AG04450 (cell line): Measurements from ENCODE around the gene SORCS2. TPM values are rescaled to one million over a fixed set of nuclear protein-coding genes. Genes with fewer than 3 reads are reported as not detected.

Experiments used
- CTCF ChIA-PET: fragments of 300-600, 350-600 bp; formaldehyde crosslinking; extraction: SDS; loops from one replicate; lab custom pipeline; 2022; ENCODE audit warnings: antibody characterized with exemption, inconsistent platforms; lab: Charles Lee
- POLR2A ChIA-PET: fragments of 350-600 bp; formaldehyde crosslinking; extraction: SDS; loops from one replicate; lab custom pipeline; 2021; ENCODE audit warnings: antibody characterized with exemption, inconsistent platforms; lab: Yijun Ruan, JAX
- DNase-seq: peaks from one replicate; pipeline ENCODE4 v3.0.0-alpha.2; 2011; ENCODE audit warnings: low read depth, low spot score
- H3K27ac ChIP-seq: one replicate; pipeline ENCODE4 v1.5.1; 2012; ENCODE audit warnings: low read depth, low read length, control low read depth
- H3K27me3 ChIP-seq: one replicate; pipeline ENCODE4 v1.6.0; 2012; ENCODE audit warnings: low read length; ENCODE audit not compliant: control insufficient read depth, insufficient read depth
- H3K4me3 ChIP-seq: 2 replicates; pipeline ENCODE4 v1.5.1; 2011; ENCODE audit warnings: mild to moderate bottlenecking, low read depth, low read length, control low read depth
- H3K9me3 ChIP-seq: 2 replicates; pipeline ENCODE4 v1.5.1; 2012; ENCODE audit warnings: low read length; ENCODE audit not compliant: control insufficient read depth, insufficient read depth
- polyA plus RNA-seq: library from polyadenylated mRNA; depleted of rRNA; stranded (reverse); fragments of >200 nt; gene quantifications from 2 replicates; pipeline ENCODE4 v1.2.3, GENCODE V29; 2011
- TF ChIP-seq, protein P1 (sequence below): IDR thresholded peaks from 2 replicates; pipeline ENCODE4 v1.5.1; 2011; ENCODE audit warnings: low read depth, low read length, control low read depth, inconsistent platforms

Gene SORCS2
- polyA plus RNA-seq, 1 experiment, result 0.29 TPM

DNA sequence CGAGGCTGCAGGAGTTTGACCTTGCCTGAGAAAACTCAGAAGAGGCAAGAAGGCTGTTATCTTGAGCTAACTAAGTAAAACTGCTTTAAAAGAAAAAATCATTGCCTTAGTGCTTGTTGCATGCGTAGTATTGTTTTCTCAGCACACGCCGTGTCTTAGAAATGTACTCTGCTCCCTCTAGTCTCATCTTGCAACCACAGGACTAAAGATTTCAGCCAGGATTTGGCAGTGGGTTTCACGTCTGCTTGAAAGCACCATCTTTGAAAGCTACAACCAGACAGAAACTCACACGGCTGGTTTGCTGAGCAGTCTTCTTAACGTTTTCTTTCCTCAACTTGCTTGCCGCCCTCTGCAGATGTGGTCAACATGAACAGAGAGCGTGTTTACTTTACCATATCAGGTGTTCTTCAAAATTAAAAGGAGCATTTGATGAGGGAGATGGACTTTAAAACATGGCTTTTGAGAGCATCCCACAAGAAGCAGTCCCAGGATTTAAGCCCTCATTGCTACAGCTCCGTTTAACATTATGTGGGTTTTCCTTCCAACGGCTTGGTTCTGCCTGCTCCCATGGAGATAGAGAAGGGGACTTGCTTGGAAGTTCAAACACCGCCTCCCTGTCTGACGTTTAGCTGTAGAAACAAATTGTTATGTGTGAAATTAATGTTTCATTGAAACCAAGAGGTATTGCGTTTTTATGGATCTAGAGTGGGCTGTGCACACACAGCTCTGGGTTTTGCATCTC lies 3.4 kb downstream of the SORCS2 start:
- H3K4me3 ChIP-seq, result no peak overlapping the region
- TF ChIP-seq, protein P1, sequence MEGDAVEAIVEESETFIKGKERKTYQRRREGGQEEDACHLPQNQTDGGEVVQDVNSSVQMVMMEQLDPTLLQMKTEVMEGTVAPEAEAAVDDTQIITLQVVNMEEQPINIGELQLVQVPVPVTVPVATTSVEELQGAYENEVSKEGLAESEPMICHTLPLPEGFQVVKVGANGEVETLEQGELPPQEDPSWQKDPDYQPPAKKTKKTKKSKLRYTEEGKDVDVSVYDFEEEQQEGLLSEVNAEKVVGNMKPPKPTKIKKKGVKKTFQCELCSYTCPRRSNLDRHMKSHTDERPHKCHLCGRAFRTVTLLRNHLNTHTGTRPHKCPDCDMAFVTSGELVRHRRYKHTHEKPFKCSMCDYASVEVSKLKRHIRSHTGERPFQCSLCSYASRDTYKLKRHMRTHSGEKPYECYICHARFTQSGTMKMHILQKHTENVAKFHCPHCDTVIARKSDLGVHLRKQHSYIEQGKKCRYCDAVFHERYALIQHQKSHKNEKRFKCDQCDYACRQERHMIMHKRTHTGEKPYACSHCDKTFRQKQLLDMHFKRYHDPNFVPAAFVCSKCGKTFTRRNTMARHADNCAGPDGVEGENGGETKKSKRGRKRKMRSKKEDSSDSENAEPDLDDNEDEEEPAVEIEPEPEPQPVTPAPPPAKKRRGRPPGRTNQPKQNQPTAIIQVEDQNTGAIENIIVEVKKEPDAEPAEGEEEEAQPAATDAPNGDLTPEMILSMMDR, result no peak
- no peaks in the 10 kb centered on the region; the same call in 1 of the 2 replicates for H3K9me3 ChIP-seq
- POLR2A ChIA-PET, result interaction anchor here (0.7 to 1.4 kb wide), 2 partner anchors 11 to 140 kb away, joined by 3 to 4 read pairs; no protein-coding TSS in a partner anchor
- H3K27me3 ChIP-seq, result peaks cover 41% of the 10 kb centered on the region
- DNase-seq, result no peak
- H3K27ac ChIP-seq, result no peak overlapping the region
- CTCF ChIA-PET, result interaction anchor here (1.2 to 3.5 kb wide), 4 partner anchors 11 to 525 kb away, joined by 8 to 13 read pairs (median 12); no protein-coding TSS in a partner anchor

DNA sequence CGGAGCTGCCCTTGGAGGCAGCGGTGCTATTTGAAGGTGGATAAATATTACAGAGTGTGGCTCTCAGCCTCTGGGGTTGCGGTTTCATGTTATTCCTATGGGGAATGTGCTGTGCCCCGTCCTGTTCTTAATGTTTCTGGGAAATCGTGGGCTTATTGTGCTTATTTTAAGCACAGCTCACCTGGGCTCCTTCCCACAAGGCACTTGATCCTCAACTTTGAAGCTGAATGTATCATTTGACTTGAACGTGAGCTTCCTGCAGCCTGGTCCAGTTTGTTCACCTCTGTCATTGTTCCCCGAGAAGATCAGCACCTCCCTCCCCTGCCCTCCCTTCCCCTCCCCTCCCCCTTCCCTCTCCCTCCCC lies 3.9 kb downstream of the SORCS2 start:
- TF ChIP-seq, protein P1, result no peak

DNA sequence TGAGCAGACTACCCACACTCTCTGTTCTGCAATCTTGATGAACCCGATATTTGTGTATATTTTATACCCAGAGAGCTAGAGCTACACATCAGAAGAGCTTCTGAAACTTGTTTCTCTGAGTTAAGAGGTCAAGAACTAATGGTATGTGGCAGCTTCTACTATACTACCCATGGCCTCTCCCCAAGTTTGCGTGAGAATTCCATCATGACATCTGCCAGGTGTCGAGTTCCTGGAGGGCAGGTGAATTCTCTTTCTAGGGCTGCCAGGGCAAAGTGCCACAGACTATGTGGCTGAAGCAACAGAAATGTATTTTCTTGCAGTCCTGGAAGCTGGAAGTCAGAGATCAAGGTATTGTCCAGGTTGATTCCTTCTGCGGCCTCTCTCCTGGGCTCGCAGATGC lies 4.4 kb downstream of the SORCS2 start:
- no peak overlapping the region for H3K27ac ChIP-seq
- no peak for DNase-seq
- TF ChIP-seq, protein P1, result no peak
- POLR2A ChIA-PET, result no interaction called here
- CTCF ChIA-PET, result interaction anchor here (2.9 kb wide), 1 partner anchor 10 kb away, joined by 11 read pairs; no protein-coding TSS in a partner anchor
- peaks cover 32% of the 10 kb centered on the region for H3K27me3 ChIP-seq
- H3K4me3 ChIP-seq, result no peak overlapping the region
- no peaks in the 10 kb centered on the region; the same call in 1 of the 2 replicates for H3K9me3 ChIP-seq

More for the DNA sequence above, 3.9 kb downstream of the SORCS2 start:
- Histone ChIP-seq H3K4me3 (no peak overlapping the region), H3K27me3 (peaks cover 36% of the 10 kb centered on the region), H3K9me3 (no peaks in the 10 kb centered on the region; the same call in 1 of the 2 replicates), H3K27ac (no peak overlapping the region)
- DNase-seq, result no peak
- POLR2A ChIA-PET, result no interaction called here
- CTCF ChIA-PET, result interaction anchor here (2.7 to 3.5 kb wide), 3 partner anchors 10 to 524 kb away, joined by 11 to 13 read pairs (median 12); no protein-coding TSS in a partner anchor

DNA sequence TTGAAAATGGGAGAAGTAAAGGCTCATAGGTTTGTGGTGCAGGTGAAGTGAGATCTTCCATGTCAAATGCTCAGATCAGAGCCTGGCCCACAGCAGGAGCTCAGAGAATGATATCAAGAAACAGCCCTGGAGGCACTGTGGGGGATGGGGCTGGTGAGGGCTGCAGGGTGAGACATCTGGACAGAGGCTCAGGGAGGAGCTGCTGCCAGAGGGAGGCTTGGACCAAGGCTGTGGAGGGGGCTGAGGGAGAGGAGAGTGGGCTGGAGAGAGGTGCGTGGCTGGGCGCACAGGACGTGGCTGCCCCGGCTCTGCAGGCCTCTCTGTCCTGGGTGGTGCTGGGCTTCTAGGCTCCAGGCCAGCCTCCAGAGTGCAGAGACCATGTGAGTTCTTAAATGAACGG lies 5.6 kb downstream of the SORCS2 start:
- ChIA-PET POLR2A (interaction anchor here (1.5 kb wide), 1 partner anchor 9 kb away, joined by 5 read pairs; no protein-coding TSS in a partner anchor), CTCF (interaction anchor here (0.8 kb wide), 1 partner anchor 98 kb away, joined by 3 read pairs; no protein-coding TSS in a partner anchor)
- Histone ChIP-seq H3K27me3 (peaks cover 32% of the 10 kb centered on the region), H3K9me3 (no peaks in the 10 kb centered on the region; the same call in 1 of the 2 replicates), H3K4me3 (no peak overlapping the region), H3K27ac (no peak overlapping the region)
- TF ChIP-seq, protein P1, result no peak
- no peak for DNase-seq
